GM21576 (cell line): ENCODE data around the gene GTF2E1.
"Not testable (repeated sequence)": the region's sequence is repeated elsewhere in the genome, so short reads cannot be mapped to it uniquely, and the experiment has no call there.

Source experiments
- ATAC-seq: cut with Tn5 transposase; IDR thresholded peaks from one replicate; pipeline ENCODE4 v1.9.1; 2021; ENCODE audit warnings: mild to moderate bottlenecking, moderate library complexity; ENCODE audit not compliant: unreplicated experiment

The GTF2E1 gene

GRCh38 chr3:120752865-120753264, 10.3 kb downstream of the GTF2E1 start:
- ATAC-seq, result no peak

- no peak for ATAC-seq
Observed at GRCh38 chr3:120753810-120754209, 11.3 kb downstream of the GTF2E1 start.

GRCh38 chr3:120756061-120756460, 13.5 kb downstream of the GTF2E1 start:
- ATAC-seq, result no peak

GRCh38 chr3:120758551-120758950, 16.0 kb downstream of the GTF2E1 start:
- not testable (repeated sequence) for ATAC-seq

- no peak for ATAC-seq
Observed at GRCh38 chr3:120762615-120763014, 20.1 kb downstream of the GTF2E1 start.

GRCh38 chr3:120763601-120764000, 21.1 kb downstream of the GTF2E1 start:
- peak; percentile 75 for ATAC-seq

GRCh38 chr3:120764206-120764605, 21.7 kb downstream of the GTF2E1 start:
- ATAC-seq, result no peak

- peak; percentile 62 for ATAC-seq
Observed at GRCh38 chr3:120765830-120766493, 23.4 kb downstream of the GTF2E1 start.

GRCh38 chr3:120766576-120766975, 24.0 kb downstream of the GTF2E1 start:
- no peak for ATAC-seq

GRCh38 chr3:120767106-120767505, 24.6 kb downstream of the GTF2E1 start:
- no peak for ATAC-seq

- ATAC-seq, result no peak
Observed at GRCh38 chr3:120769436-120769835, 26.9 kb downstream of the GTF2E1 start.

GRCh38 chr3:120770891-120771290, 28.3 kb downstream of the GTF2E1 start:
- ATAC-seq, result no peak

GRCh38 chr3:120772081-120772480, 29.5 kb downstream of the GTF2E1 start:
- ATAC-seq, result no peak

- ATAC-seq, result peak; percentile 77
Observed at GRCh38 chr3:120773932-120774331, 31.4 kb downstream of the GTF2E1 start.

GRCh38 chr3:120775411-120775810, 32.9 kb downstream of the GTF2E1 start:
- no peak for ATAC-seq

GRCh38 chr3:120778776-120779175, 36.2 kb downstream of the GTF2E1 start:
- no peak for ATAC-seq

GRCh38 chr3:120780977-120781376, 38.4 kb downstream of the GTF2E1 start:
- peak; percentile 92 for ATAC-seq

- ATAC-seq, result peak; percentile 48
Observed at GRCh38 chr3:120785832-120786231, 43.3 kb downstream of the GTF2E1 start.

- no peak for ATAC-seq
Observed at GRCh38 chr3:120791010-120791409, 48.5 kb downstream of the GTF2E1 start.

GRCh38 chr3:120791913-120792312, 49.4 kb downstream of the GTF2E1 start:
- ATAC-seq, result no peak

- no peak for ATAC-seq
Observed at GRCh38 chr3:120793601-120794000, 51.1 kb downstream of the GTF2E1 start.

GRCh38 chr3:120795017-120795648, 52.6 kb downstream of the GTF2E1 start:
- ATAC-seq, result peak; percentile 95

GRCh38 chr3:120795959-120796358, 53.4 kb downstream of the GTF2E1 start:
- ATAC-seq, result no peak
